PFSK-1 (cell line): Measurements from ENCODE around the gene FAM168B.

Source experiments
- FOXP2 ChIP-seq: optimal IDR thresholded peaks from 2 replicates; pipeline ENCODE3; 2011; ENCODE audit warnings: borderline replicate concordance, control low read depth, inconsistent platforms; ENCODE audit not compliant: insufficient read depth; ENCODE audit errors: extremely low read length, extremely low read depth
- POLR2AphosphoS5 ChIP-seq: IDR thresholded peaks from 2 replicates; pipeline ENCODE4 v1.6.1; 2012; ENCODE audit warnings: low read depth, mild to moderate bottlenecking, control low read depth, low read length, moderate library complexity
- REST ChIP-seq, 2 experiments: IDR thresholded peaks; 2 replicates each; pipeline versions ENCODE4 v1.6.1 to v1.8.0; 2011 to 2012; ENCODE audit warnings: low read depth in 2 of 2, low read length in 2 of 2, control low read depth in 1 of 2, inconsistent platforms in 1 of 2, mild to moderate bottlenecking in 1 of 2, moderate library complexity in 1 of 2; ENCODE audit not compliant: insufficient read depth in 1 of 2
- SIN3A ChIP-seq: IDR thresholded peaks from 2 replicates; pipeline ENCODE4 v1.6.1; 2012; ENCODE audit warnings: mild to moderate bottlenecking, low read length, moderate library complexity, borderline replicate concordance; ENCODE audit not compliant: insufficient read depth
- TAF1 ChIP-seq: IDR thresholded peaks from 2 replicates; pipeline ENCODE4 v1.6.1; 2012; ENCODE audit warnings: low read length, control low read depth, borderline replicate concordance; ENCODE audit not compliant: insufficient read depth

- TF ChIP-seq SIN3A (no peak), REST (IDR thresholded peaks at IDR 0.05; ENCODE audit: insufficient read depth in 1 of 2, low read depth in 2 of 2, low read length in 2 of 2) (no peak), POLR2AphosphoS5 (no peak), TAF1 (no peak), FOXP2 (no peak)
Observed at GRCh38 chr2:131043199-131044074, 49.8 kb downstream of the FAM168B start.
